Measurements from ENCODE around the gene ACBD4. TPM values are rescaled to one million over a fixed set of nuclear protein-coding genes. Genes with fewer than 3 reads are reported as not detected.

Gene ACBD4
- polyA plus RNA-seq, 1 donor from 2014 or later: 3.1 TPM

GRCh38 chr17:45121055-45121454 is 14.4 kb upstream of the ACBD4 start:
- H2AFZ ChIP-seq (ENCODE audit: low read depth, low read length): no peak overlapping the region
- no peak overlapping the region for H3K4me3 ChIP-seq (ENCODE audit: low read length)
- no peaks in the 10 kb centered on the region for H3K9me3 ChIP-seq (ENCODE audit: low read length)
- no peaks in the 10 kb centered on the region for H4K20me1 ChIP-seq (ENCODE audit: insufficient read depth)
- no peaks in the 10 kb centered on the region for H3K79me2 ChIP-seq (replicated peaks; ENCODE audit: insufficient read depth, low read length)
- TF ChIP-seq EZH2 (IDR thresholded peaks at IDR 0.05; ENCODE audit: borderline replicate concordance, insufficient read depth, low read length, poor library complexity, severe bottlenecking) (no peak), POLR2AphosphoS5 (IDR thresholded peaks at IDR 0.05) (no peak), MXI1 (conservative IDR thresholded peaks at IDR 0.05; ENCODE audit: poor library complexity, severe bottlenecking) (no peak), TAF1 (IDR thresholded peaks at IDR 0.05; ENCODE audit: low read depth) (no peak), EP300 (conservative IDR thresholded peaks at IDR 0.05; ENCODE audit: poor library complexity, severe bottlenecking) (no peak), REST (IDR thresholded peaks at IDR 0.05; ENCODE audit: borderline replicate concordance) (no peak), SMC3 (conservative IDR thresholded peaks at IDR 0.05; ENCODE audit: poor library complexity) (no peak), CTCF (IDR thresholded peaks at IDR 0.05; ENCODE audit: poor library complexity, severe bottlenecking) (no peak), RAD21 (conservative IDR thresholded peaks at IDR 0.05) (no peak)
- H3F3A ChIP-seq (ENCODE audit: insufficient read depth, low read length, poor library complexity, severe bottlenecking): no peaks in the 10 kb centered on the region
- no peak overlapping the region for H3K4me2 ChIP-seq (ENCODE audit: low read length)
- H3K9ac ChIP-seq (ENCODE audit: low read length): no peak overlapping the region
- no peaks in the 10 kb centered on the region for H3K9me2 ChIP-seq (ENCODE audit: insufficient read depth, low read length)
- H3K27ac ChIP-seq (ENCODE audit: low read length): no peak overlapping the region
- no peaks in the 10 kb centered on the region for H3K27me3 ChIP-seq (ENCODE audit: insufficient read depth, low read depth, low read length)
- H3K36me3 ChIP-seq (ENCODE audit: insufficient read depth, low read length): no peaks in the 10 kb centered on the region

DNA sequence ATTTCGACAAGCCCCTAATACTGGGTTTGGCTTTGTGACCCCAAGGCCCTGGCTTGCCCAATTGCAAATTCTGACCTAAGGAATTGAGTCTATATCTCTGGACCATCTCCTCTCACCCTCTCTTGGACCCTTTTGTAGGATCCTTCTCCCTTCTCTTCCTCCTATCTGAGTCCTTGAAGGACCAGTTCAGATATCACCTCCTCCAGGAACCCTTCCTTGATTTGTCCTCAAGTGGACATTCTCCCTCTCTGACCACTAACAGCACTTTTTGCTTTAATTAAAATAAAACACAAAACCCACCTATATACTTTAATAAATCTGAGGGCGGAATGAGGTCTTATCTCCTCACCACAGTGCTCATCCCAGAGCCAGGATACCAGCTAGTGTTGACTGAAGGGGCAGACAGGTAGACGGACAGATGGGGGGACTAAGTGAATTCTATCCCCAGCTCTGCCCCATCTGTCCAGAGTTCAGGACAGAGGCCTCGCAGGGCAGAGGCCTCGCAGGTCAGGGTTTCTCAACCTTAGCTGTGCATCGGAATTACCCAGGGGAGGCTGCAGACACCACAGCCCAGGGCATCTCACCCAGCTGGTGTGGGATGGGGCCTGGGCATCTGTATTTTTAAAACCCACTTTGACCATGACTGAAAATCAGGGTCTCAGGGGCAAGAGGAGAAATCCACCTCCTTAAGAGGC is 12.3 kb upstream of the ACBD4 start:
- no peaks in the 10 kb centered on the region for H3K9me2 ChIP-seq (ENCODE audit: insufficient read depth, low read length)
- no peak overlapping the region for H3K27ac ChIP-seq (ENCODE audit: low read length)
- H3K9me3 ChIP-seq (ENCODE audit: low read length): no peaks in the 10 kb centered on the region
- no peak overlapping the region for H3K9ac ChIP-seq (ENCODE audit: low read length)
- H4K20me1 ChIP-seq (ENCODE audit: insufficient read depth): no peaks in the 10 kb centered on the region
- H3K79me2 ChIP-seq (replicated peaks; ENCODE audit: insufficient read depth, low read length): no peaks in the 10 kb centered on the region
- no peaks in the 10 kb centered on the region for H3K36me3 ChIP-seq (ENCODE audit: insufficient read depth, low read length)
- no peaks in the 10 kb centered on the region for H3K27me3 ChIP-seq (ENCODE audit: insufficient read depth, low read depth, low read length)
- no peak overlapping the region for H3K4me3 ChIP-seq (ENCODE audit: low read length)
- no peaks in the 10 kb centered on the region for H3F3A ChIP-seq (ENCODE audit: insufficient read depth, low read length, poor library complexity, severe bottlenecking)
- no peak overlapping the region for H2AFZ ChIP-seq (ENCODE audit: low read depth, low read length)
- TF ChIP-seq POLR2AphosphoS5 (IDR thresholded peaks at IDR 0.05): no peak
- no peak for TF ChIP-seq REST (IDR thresholded peaks at IDR 0.05; ENCODE audit: borderline replicate concordance)
- no peak for TF ChIP-seq SMC3 (conservative IDR thresholded peaks at IDR 0.05; ENCODE audit: poor library complexity)
- TF ChIP-seq MXI1 (conservative IDR thresholded peaks at IDR 0.05; ENCODE audit: poor library complexity, severe bottlenecking): no peak
- no peak for TF ChIP-seq TAF1 (IDR thresholded peaks at IDR 0.05; ENCODE audit: low read depth)
- no peak for TF ChIP-seq CTCF (IDR thresholded peaks at IDR 0.05; ENCODE audit: poor library complexity, severe bottlenecking)
- TF ChIP-seq EP300 (conservative IDR thresholded peaks at IDR 0.05; ENCODE audit: poor library complexity, severe bottlenecking): no peak
- H3K4me2 ChIP-seq (ENCODE audit: low read length): no peak overlapping the region

Measured in neural cell (in vitro differentiated cells).